HG02763 (cell line): ENCODE results near the gene PHLDB2.

ENCODE experiments used
- ATAC-seq: cut with Tn5 transposase; IDR thresholded peaks from one replicate; pipeline ENCODE4 v1.9.1; 2021; ENCODE audit warnings: mild to moderate bottlenecking, moderate library complexity; ENCODE audit not compliant: unreplicated experiment

Gene PHLDB2

DNA sequence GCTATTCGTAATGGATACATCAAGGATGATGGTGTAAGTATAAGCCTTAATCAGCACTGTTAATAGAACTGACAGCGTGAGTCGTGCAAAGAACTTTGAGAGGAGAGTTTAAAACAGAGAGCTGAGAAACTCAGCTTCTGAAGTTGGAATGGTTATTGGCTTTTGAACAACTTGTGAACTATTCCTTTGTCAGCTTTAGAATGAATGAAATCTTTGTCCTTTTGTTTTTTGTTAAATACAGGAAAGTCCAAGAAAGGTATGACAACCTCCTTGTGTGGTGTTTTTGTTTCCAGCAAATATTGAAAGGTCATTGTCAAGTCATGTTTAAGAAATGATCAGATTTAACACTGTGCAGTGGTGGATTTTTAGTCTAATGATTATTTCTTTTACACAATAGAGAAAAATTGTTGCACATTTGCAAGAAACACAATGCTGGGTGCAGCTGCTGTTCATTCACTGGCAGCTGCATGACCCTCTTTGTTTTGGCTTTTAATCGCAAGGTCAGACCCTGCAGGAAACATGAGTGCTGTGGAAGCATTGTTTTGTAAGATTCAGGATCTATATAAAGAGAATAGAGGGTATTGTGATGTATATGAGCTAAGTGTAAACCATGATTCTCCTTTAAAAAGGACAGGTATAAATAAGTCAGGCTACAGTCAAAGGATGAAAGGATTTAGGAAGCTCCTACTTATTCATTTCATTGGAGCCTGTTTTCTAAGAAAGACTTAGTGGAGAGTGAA, 98.1 kb downstream of the PHLDB2 start:
- no peak for ATAC-seq

DNA sequence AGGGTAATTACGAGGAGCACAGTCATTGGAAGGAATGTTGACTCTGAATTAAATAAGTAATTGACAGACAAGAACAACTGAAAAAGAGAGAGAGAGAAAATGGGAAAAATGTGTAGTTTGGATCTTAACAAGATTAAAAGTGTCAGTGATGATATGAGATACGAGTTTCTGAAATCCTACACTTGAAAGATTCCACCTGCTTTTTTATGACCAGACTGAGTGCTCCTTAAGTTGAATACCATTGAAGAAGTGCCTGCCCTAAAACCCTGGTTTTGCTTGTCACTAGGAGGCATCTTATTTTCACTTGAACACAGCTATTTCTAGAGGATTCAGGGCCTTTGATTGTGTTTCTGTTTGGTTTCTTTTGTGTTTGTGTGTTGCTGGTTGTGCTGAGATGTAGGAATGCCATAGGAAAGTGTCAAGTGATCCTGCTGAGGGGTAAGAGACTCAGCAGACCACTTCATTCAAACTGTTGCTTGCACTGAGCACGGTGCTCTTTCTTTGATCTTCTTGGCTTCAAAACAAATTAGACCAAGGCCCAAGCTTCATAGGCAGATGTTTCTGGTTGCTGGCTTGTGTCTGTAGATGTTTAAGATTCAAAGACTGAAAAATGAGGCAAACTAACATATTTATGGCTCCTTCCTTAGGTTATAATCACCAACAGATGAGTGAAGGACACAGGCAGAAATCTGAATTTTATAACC, 102.5 kb downstream of the PHLDB2 start:
- ATAC-seq = no peak

DNA sequence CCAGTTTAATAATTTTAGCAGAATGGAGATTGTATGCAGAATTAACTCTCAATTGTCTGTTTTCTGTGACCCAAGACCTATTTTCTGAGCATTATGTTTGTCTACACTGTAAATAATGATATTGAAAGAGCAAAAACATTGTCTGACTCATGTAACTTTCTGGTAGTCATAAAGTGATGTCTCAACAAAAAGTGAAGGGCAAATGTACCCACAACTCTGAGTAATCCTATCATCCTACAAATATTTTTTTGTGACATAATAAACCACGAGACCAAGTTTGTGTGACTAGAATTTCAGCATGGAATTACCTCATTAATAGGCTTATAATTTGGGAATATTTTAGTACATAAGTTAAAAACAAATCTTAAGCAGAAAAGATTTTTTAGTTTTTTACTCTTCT, 104.4 kb downstream of the PHLDB2 start:
- ATAC-seq = no peak

DNA sequence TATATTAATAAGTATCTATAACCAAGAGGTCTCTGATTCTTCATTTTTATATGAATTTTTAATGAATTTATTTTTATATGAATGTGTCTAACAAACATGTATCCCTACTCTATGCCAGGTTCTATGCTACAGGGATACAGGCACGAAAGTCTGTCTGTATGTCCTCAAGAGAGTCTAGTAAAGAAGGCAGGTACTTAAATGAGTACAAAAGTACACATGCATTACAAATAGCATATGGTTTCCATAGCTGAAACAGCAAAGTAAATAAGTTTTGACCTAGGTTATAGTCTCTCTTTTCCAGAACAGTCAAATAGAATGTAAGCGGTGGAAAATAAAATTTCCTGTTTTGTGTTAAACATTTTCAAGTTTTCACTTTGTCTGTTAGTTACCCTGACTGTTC, 106.4 kb downstream of the PHLDB2 start:
- ATAC-seq = no peak

DNA sequence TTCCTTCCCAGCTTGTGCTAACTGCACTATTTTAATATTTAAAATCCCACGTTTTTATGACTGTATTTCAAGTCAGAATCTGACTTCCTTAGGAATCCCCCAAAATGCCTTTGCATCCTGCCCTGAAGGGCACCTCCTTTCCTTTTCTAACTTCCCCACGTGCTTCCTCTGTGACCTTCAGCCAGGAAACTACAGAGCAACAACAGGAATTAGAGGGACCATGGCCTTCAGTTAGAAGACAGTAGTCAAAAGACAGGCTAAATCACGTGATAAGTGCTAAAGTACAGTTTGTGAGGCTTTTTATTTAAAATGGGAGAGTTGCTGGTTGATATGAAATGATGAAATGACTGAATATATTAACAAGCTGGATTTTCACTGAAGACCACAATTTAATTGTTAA, 108.0 kb downstream of the PHLDB2 start:
- no peak for ATAC-seq

DNA sequence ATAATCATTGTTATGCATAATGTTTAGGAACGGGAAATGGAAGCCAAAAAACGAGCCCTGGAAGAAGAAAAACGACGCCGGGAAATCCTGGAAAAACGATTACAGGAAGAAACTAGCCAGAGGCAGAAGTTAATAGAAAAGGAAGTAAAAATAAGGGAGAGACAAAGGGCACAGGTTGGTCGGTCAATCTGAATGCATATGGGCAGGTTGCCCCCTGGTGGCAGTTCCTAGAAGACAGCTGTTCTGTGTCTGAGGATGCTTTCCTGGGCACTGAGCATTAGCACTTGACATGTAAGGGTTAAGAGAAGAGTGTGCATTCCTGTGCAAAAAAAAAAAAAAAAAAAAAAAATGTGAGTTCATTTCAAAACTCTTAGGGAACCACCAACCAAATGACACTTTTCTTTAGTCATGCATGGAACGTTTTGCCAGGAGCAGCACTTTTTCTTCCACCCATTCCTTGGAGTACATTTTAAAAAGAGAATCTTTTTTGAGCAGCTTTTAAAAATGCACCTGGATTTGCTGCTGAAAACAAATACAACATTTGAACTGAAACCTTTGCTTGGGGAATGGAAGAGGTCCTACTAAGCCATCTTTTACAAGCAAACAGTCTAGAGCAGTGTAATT, 108.7 kb downstream of the PHLDB2 start:
- peak; percentile 90 for ATAC-seq

DNA sequence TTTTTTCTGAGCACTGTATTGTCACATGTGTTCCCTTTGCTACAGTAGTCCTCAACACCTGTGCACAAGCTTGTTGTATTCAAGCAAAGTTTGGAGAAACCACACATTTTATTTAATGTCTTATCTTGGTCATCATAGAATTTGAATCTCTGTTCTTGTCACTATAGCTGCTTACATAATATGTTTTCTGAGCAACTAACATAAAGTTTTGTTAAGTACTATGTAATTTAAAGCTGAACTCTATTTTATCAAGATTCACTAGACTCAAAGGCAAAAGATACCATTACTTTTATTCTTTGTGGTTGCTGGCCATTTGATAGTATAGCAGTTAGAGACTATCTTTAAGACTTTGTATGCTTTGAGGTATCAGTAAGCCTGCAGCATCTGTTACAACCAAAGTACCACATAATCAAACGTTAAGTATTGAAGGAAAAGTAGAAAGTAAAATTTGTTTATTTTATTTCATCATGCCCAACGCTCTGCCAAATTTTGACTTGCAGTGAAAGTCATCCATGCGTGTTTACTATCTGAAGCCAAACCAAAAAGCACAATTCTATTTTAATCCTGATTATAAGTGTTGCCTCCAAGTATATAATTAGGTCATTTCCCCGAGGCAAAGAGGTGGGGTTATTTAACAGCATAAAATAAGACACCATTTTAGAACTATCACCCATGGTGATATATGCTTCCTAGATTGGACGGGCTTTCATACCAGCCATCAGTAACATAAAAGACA, 109.4 kb downstream of the PHLDB2 start:
- no peak for ATAC-seq

DNA sequence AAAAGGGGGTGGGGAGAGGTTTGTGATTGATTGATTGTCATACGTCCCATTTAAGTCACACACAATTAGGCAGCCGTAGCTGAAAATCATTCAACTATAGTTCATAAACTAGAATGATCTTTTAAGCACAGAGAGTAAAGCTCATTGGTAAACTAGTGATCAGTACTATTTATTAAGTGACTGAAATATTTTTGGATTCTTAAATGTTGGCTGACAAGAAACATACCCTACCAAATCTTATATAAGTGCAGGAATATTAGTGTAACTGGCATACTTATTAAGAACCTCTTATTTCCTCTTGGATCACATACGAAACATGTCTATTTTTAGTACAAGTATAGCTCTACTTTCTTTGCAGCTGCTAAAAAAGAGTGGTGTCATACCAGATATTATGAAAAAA, 111.3 kb downstream of the PHLDB2 start:
- no peak for ATAC-seq

DNA sequence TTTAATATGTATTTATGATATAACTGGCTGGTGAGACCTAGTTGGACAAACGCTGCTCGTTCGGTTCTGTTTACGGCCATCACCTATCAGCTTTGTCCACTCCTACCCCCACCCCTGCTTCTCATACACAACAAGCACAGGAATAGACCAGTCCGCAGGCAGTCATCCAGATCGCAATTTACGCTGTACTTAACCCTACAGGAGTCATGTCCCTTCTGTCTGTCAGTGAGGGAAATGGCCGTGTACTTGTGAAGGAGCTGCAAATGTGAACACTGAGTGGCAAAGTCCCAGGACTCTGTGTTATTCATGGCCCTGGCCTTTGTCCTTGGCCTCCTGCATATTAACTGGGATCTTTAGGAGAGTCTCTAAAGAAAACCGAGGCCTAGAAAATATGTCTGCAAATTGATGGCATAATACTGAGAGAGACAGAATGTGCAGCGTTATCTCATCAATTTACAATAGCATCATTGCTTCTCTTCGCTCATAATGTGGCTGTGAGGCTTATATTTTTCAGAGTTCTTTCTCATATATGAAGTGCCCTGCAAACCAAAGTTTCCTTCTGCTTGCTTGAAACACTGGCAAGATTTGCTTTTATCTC, 112.6 kb downstream of the PHLDB2 start:
- ATAC-seq = no peak

DNA sequence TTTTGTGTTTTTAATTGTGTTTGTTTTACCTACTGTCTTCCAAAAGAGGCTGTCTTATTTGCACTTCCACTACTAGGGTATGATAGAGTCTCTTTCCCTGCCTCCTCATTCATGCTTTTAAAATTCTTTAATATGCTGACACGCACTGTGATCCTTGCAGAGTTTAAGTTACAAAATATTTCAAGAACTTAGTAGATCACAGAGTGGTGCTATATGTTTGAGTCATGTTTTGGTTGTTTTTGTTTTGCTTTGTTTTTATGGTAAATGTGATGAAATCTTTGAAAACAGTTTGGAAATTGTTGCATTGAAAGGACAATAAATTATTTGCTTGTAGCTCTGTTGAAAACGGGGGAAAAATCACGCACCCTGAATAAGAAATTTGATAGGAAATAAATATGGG, 113.8 kb downstream of the PHLDB2 start:
- ATAC-seq = no peak

DNA sequence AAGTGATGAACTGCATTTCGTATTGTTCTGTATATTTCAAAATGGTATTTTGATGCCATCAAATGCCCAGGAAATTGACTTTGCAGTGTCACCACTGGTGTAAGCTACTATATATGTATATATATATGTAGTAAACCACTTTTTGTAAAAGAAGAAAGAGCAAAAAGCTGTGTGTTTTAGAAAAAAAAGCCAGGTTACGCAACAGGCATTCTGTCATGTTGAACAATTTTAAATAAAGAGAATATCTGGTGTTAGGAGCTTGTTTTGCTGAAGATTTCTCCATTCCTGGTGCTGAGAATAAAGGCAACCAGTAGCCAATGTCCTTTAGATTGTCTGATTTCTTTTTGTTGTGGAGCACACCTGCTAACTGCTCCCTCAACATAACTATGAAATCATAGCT, 116.1 kb downstream of the PHLDB2 start:
- ATAC-seq = no peak

DNA sequence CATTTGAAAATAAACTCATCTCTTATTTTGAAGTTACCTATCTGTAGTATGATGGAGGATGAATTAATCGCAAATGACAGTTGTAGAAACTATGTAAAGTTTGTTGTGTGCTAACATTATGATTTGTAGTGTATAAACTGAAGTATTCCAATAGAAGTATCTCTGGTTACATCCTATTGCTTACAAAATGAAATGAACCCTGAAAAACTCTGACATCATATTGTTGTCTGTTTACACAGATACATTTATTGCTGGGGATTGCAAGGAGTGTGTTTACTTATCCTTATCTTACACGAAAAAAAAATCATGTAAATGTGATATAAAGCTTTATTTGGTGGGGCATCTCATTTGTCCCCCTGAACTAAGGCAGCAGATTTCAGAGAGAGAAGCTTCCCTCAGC, 117.2 kb downstream of the PHLDB2 start:
- ATAC-seq = no peak

DNA sequence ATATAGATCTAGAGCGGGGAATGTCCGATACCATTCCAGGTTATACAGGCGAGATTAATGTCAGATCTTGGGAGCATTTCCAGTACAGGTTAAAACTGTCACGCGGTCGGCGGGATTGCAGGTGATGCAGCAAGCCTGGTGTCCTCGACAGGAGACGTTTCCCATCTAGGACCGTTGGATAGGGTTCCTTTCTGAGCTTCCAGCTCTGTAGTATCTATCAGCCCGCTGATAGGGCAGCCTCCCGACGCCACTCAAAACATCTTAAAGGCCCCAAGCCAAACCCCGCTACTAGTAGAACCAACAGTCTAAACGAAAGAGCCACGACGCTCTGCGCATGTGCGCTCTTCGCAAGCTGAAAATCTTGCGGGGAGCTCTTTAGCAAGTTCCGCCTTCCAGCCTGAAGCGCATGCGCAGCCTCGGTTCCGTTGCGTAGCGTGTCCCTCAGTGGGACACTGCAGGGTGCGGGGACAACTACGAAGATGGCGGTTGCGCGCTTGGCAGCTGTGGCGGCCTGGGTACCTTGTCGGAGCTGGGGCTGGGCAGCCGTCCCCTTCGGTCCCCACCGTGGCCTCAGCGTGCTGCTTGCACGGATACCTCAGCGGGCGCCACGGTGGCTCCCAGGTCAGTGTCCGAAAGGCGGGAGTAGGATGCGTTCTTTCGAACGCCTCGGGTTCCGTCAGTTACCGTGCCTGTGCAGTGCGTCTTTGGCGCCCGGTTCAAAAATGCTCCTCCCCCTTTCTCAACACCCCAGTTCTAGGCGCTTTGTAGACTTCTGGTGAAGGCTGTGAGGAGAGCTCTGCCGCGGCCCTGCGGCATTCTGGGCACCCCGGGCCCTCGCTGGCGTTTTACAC, 119.7 kb downstream of the PHLDB2 start, which contains the start of gene ABHD10:
Gene ABHD10 (plus strand): TSS at position 444 of the 851 bp plus-strand sequence. CDS start 36 bp downstream, at position 480.
- ATAC-seq = peak; percentile 97

DNA sequence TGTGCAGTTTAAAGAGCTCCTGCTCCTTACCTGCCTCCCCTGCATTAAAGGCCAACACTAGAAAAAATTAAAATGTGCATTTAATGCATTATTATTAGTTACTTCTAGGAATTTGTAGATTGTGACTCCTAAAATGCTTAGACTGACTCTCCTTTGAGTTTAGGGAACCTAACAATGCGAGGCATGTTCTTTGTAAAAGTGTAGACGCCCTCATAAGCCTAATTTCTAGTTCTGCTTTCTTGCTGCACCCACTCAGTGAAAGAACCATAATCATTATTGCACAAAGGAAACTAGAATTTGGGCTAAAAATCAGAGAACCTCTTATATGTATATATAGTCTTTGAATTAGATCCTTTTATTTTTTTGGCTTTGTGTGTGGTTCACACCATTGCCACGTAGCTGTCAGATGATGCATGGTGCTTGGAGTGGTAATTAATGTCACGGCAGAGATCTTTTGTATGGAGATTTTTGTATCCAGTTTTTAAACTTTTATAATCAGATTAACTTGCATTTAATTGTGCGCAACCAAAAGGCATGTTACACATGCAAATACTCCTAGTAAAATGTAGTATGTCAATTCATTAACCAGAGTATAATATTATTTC, 120.5 kb downstream of the PHLDB2 start:
- peak; percentile 31 for ATAC-seq

DNA sequence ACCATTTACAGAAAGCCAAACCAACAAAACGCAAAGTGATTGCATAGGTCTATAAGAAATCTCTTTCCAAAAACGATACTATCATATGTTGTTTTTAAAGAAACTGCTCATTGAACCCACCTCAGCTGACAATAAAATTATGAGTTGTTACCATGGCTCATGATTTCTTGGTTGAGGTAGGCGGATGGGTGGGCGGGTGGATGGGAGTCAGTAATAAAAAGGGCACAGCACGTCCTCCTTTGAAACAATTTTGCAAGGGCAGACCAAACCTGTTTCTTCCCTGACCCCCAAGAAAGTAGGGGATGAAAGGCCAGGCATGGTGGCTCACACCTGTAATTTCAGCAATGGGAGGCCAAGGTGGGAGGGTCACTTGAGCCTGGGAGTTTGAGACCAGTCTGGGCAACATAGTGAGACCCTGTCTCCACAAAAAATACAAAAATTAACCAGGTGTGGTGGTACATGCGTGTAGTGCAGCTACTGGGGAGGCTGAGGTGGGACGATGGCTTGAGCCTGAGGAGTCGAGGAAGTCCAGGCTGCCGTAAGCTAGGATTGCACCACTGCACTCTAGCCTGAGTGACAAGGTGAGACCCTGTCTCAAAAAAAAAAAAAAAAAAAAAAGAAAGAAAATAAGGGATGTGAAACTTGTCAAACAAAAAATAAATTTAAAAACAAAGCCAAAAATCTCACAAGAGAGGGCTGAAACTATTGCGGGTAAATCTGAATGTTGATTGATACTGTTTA, 121.8 kb downstream of the PHLDB2 start:
- no peak for ATAC-seq

DNA sequence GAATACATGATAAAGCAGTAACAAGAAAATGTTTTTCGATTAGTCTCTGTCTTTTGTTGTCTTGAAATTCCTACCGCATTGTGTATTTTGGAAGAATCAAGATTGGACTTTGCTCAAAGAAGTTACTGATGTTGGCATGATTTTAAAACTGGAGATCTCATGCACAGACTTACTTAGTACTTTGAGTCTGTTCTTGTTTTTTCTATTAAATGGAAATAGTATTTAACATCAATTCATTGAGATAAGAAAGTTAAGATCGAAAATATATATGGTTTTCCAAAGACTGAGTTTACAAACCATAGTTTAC, 122.3 kb downstream of the PHLDB2 start:
- no peak for ATAC-seq

DNA sequence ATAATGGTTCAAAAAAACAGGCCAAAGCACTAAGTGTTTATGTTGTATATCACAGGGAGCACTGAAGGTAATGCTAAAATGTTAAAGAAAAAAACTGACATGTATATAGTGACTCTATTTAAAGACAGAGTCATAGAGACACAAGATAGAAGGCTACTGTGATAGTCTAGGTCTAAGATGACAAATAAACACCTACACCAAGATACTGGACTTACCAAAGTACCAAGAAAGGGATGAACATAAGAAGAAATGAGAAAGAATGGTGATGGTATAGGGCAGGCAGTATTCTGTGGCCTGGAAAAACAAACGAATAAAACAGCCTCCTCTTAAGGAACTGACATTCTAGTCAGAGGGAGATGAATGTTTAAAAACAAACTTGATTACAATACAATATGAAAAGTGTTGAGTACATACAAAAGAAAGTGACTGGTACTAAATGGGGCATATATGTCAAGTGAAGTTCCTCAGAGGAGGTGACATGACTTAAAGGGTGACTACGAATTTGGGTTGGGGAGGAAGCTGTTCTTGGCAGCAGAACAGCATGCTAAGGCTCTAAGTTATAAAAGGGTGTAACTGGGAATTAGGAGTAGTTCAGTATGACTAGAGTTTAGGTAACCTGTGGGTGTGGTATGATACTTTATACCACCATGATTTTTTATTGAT, 125.7 kb downstream of the PHLDB2 start:
- ATAC-seq = no peak

DNA sequence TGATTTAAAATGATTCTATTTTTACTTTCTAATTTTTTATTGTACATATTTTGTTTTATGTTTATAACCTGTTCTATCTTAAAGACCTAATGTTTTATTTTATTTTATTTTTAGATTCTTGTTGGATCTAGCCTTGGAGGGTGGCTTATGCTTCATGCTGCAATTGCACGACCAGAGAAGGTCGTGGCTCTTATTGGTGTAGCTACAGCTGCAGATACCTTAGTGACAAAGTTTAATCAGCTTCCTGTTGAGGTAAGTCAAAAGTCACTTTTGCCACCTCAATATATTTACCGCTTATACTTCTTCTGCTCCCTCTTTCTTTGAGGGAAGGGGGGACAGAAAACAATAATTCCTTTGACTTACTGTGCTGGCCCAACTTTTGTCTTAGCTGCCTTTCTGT, 127.7 kb downstream of the PHLDB2 start:
- no peak for ATAC-seq
